RWPE1 (cell line): ENCODE data around the gene ERBB4.

Experiments used
- CTCF ChIA-PET: fragments of 350-600 bp; sonication (Branson Sonifier 250); formaldehyde crosslinking; extraction: SDS; loops from one replicate; lab custom pipeline; 2021; lab: Yijun Ruan, JAX
- POLR2A ChIA-PET: fragments of 400-600 bp; formaldehyde crosslinking; extraction: SDS; loops from one replicate; lab custom pipeline; 2020; ENCODE audit warnings: antibody characterized with exemption; ENCODE audit not compliant: low non-redundant PET; lab: Yijun Ruan, JAX
- DNase-seq: peaks from one replicate; pipeline ENCODE4 v3.0.0; 2012; ENCODE audit warnings: low spot score
- H3K27ac ChIP-seq: fragments of 450-650 bp; 2 replicates; pipeline ENCODE4 v1.5.1; 2017
- CTCF ChIP-seq: fragments of 450-650 bp; conservative IDR thresholded peaks from 2 replicates; pipeline ENCODE4 v1.5.1; 2017; ENCODE audit warnings: low read depth, mild to moderate bottlenecking

ERBB4 gene

GRCh38 chr2:212337486-212338343 is 200.9 kb downstream of the ERBB4 start:
- CTCF ChIA-PET = no interaction called here
- no peak for TF ChIP-seq CTCF
- no peak overlapping the region for H3K27ac ChIP-seq
- POLR2A ChIA-PET = no interaction called here
- DNase-seq = no peak

- H3K27ac ChIP-seq = no peak overlapping the region
- no peak for DNase-seq
- no peak for TF ChIP-seq CTCF
- ChIA-PET CTCF (no interaction called here), POLR2A (no interaction called here)
Measured at GRCh38 chr2:212337036-212337435, 201.6 kb downstream of the ERBB4 start.

GRCh38 chr2:212330263-212330662 is 208.3 kb downstream of the ERBB4 start:
- POLR2A ChIA-PET = no interaction called here
- DNase-seq = no peak
- no peak for TF ChIP-seq CTCF
- CTCF ChIA-PET = no interaction called here
- H3K27ac ChIP-seq = no peak overlapping the region

- H3K27ac ChIP-seq = no peak overlapping the region
- CTCF ChIA-PET = no interaction called here
- POLR2A ChIA-PET = no interaction called here
- TF ChIP-seq CTCF = no peak
- DNase-seq = no peak
Measured at GRCh38 chr2:212328712-212329496, 209.7 kb downstream of the ERBB4 start.

- no peak overlapping the region for H3K27ac ChIP-seq
- no peak for TF ChIP-seq CTCF
- CTCF ChIA-PET = no interaction called here
- no peak for DNase-seq
- POLR2A ChIA-PET = no interaction called here
Measured at GRCh38 chr2:212328136-212328535, 210.5 kb downstream of the ERBB4 start.

- TF ChIP-seq CTCF = no peak
- no peak for DNase-seq
- POLR2A ChIA-PET = no interaction called here
Measured at GRCh38 chr2:212327171-212327809, 211.3 kb downstream of the ERBB4 start.

More at GRCh38 chr2:212327171-212327809, 211.3 kb downstream of the ERBB4 start:
- no peak overlapping the region for H3K27ac ChIP-seq
- CTCF ChIA-PET = no interaction called here
